ENCODE data around the gene KCNMA1.

DNA sequence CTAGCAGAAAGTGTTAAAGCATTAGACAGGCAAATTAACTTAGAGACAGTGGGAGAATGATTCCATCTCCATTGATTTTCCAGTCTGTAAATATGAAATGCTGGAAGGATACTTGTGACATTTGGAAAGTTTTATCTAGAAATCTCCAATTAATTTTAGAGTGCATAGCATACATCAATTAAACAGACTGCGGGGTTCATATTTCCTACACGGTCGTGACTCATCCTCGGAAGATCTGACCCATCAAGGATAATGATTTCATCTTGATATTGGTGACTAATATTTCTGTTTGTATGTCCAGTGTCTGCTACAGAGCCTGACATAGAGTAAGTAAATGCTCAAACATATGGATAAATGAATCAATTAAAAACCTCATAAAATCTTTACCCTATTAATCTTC is 474.9 kb downstream of the KCNMA1 start:
- TF ChIP-seq, protein P1, sequence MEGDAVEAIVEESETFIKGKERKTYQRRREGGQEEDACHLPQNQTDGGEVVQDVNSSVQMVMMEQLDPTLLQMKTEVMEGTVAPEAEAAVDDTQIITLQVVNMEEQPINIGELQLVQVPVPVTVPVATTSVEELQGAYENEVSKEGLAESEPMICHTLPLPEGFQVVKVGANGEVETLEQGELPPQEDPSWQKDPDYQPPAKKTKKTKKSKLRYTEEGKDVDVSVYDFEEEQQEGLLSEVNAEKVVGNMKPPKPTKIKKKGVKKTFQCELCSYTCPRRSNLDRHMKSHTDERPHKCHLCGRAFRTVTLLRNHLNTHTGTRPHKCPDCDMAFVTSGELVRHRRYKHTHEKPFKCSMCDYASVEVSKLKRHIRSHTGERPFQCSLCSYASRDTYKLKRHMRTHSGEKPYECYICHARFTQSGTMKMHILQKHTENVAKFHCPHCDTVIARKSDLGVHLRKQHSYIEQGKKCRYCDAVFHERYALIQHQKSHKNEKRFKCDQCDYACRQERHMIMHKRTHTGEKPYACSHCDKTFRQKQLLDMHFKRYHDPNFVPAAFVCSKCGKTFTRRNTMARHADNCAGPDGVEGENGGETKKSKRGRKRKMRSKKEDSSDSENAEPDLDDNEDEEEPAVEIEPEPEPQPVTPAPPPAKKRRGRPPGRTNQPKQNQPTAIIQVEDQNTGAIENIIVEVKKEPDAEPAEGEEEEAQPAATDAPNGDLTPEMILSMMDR (IDR thresholded peaks at IDR 0.05) = no peak
- TF ChIP-seq POLR2A (IDR thresholded peaks at IDR 0.05) = no peak
